GM19397 (cell line): ENCODE measurements around the gene SPARC.
"Not testable (repeated sequence)": the region's sequence is repeated elsewhere in the genome, so short reads cannot be mapped to it uniquely, and the experiment has no call there.

Experiments used
- ATAC-seq: cut with Tn5 transposase; IDR thresholded peaks from one replicate; pipeline ENCODE4 v1.9.1; 2021; ENCODE audit warnings: mild to moderate bottlenecking, moderate library complexity; ENCODE audit not compliant: unreplicated experiment

Gene SPARC

DNA sequence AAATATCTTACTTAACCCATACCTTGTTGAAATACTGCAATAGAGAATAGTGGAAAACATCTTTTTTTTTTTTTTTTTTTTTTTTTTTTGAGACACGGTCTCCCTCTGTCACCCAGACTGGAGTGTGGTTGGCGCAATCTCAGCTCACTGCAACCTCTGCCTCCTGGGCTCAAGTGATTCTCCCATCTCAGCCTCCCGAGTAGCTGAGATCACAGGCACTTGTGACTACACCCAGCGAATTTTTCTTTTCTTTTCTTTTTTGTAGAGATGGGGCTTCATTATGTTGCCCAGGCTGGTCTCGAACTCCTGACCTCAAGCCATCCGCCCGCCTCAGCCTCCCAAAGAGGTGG is 6.6 kb downstream of the SPARC start:
- not testable (repeated sequence) for ATAC-seq

DNA sequence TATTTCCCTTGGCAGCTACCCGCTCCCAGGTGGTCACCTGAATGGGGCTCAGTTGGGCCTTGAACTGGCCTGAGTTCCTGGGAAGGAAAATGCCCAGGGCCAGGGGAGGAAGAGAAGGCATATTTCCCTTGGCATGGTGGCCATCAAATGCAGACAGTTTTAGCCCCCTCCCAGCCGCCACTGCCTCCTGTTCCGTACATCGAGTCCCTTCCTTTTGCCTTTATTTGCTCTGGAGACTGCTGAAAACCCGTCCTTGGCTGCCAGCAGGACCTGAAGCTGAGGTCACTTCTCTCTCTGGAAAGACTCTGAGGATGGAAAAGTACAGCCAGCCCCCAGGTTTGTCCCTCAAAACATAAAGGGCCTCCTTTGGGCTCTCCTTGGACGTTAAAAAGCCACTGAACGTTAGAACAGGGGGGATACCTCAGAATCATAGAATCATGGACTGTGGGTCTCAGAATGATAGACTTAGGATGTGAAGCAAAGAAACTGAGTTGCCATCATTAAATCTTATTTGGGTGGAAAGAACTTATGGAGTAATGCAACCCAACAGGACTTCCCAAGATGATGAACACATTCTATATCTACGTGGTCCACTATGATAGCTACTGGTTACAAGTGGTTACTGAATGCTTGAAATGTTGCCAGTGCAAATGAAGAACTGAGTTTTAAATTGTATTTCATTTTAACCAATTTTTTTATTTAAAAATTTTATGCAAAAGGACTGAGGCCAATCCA is 7.1 kb downstream of the SPARC start:
- no peak for ATAC-seq

DNA sequence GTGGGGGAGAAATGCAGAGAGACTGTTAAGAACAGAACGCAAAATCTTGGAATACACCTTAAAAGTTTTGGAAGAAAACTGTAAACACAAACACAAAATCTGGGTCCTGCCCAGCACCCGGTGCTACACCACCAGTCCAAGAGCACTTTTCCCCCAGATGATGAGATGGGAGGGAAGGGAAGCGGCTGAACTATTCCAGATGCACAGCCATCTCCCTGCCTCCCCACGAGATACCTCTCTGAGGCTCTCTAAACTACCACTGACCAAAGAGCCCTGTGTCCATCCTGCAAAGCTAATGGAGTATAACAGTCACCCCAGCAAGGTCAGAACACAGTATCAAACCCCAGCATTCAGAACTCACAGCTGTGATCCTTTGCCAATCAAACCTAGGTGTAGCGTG is 8.0 kb downstream of the SPARC start:
- ATAC-seq, result no peak

DNA sequence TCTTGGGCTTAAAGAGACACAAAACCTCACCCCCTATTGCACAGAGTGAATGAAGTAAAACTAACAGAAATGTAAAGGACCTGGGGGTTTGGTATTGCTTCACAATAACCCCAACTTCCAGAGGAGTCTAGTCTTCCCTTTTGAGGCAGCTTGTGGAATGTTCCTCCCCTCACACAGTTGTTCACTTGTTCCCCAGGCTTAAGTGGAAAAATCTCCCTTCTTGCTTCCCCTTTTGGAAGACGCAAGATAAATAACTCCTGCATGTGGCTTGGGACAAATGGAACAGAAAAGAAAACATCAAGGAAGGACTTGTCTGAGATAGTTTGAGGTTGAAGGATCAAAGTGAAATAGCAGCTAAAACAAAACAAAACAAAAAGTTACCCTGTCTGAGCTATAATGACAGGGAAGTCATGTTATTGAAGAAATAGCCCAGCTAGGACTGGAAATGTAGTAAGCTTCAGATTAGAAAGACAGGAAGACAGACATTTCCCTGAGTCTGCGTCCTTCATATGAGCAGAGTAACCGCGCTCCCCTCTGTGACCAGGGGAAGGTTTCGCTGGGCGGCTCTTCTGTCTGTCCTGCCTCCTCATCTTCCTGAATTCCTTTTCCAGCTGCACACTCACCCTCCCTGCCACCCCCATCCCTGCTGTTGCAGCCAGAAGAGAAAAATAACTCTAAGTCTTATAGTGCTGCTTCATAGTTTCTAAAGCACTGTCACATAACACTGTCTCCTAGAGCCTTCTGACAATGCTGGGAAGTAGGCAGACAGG is 8.8 kb downstream of the SPARC start:
- no peak for ATAC-seq

DNA sequence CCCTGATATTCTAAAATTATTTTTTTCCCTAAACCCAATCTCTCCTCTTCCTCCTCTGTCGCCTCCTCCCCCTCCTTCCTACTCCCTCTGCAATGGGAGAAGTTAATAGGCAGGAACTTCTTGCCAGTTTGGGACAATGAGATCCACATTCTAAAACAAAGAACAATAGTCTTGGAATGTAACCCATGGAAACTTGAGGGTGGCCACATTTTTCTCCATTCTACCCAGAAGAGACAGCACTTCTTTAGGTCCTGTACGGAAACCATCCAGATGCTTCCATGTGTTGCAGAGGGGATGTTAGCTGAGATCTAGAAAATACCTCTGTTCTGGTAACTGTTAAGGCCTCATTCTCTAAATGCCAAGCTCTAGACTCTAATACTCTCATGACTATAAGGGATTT is 10.0 kb downstream of the SPARC start:
- no peak for ATAC-seq

- no peak for ATAC-seq
These were observed 10.4 kb downstream of the SPARC start for GRCh38 chr5:151676314-151676712.

DNA sequence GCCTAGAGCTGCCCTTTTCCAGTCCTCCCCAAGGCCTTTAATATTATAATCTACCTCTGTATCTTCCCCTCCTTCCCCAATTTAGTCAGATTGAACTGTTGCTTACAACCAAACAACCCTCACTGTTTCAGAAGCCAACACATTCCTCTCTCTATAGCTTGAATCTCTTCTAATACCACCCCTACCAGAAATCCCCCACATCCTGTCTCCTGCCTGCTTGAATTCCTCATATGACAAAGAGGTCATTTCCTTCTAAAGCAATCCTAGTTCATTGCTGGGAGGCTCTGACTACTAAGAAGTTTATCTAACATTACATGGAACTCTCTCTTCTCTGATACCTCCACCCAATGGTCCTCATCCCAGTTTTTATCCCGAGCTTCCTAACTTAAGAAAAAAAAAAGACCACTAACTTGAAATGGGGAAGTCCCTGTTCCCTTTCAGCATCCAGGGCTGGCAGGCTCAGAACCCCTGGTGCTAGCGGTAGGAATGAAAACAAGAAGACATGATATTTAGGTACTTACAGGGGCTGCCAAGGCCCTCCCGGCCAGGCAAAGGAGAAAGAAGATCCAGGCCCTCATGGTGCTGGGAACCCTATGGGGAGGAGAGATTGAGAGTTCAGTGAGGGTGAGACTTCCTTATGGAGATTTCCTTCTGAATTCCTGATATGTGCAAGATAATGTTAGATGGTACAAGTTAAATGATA is 11.0 kb downstream of the SPARC start:
- ATAC-seq, result no peak

DNA sequence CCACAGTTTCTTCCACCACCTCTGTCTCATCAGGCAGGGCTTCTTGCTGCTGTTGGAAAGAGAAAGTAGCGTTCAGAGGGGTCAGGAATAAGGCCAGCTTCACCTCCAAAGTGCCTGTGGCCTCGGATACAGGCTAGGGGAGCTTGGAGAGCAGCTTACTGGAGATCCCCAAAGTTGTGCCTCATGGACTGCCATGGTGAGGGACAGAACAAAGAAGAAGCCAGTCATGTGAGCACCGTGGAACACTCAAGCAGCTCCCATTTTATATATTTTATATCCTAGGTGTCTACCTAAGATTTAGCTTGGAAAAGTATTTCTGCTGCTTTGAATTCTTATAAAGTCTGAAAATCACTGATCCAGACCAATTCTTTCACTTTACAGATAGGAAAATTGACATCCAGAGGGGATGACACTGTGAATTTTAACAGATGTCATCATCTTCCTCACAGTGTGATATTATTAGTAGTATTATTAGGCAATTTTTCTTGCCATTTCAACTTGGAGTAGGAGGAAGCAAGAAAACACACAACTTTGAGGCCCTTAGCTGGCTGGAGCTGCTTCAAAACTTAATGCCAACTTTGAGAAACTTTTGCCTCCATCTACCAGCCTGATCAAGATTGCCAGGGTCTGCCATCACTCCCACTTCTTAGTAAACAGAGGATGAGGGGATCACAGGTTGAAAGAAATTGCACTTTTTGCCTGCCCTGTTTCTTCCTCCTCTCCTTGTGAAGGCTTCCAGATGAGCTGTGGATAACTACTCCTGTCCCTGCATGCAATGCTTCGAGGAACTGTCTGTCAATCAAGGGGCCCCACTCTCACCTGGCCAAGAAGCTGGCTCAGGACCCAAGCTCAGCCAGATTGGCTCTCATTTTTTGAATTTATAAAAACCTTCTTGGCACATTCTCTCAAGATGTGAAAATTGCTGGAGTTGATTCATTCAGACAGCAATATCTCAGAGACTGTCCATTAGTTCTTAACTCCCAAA is 11.8 kb downstream of the SPARC start:
- ATAC-seq, result no peak

DNA sequence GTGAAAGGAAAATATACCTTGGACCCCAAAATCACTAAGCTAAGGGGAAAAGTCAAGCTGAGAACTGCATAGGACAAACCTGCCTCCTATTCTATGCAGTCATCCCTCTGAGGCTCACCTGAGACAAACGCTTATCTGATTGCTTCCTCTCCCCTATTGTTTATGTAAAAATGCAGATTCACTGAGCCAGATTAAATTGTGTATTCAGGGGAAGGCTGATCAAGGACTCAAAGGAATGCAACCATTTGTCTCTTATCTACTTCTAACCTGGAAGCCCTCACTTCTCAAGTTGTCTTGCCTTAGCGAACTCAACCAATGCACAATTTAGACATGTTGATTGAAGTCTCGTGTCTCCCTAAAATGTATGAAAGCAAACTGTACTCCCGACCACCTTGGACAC is 13.3 kb downstream of the SPARC start:
- ATAC-seq, result no peak

DNA sequence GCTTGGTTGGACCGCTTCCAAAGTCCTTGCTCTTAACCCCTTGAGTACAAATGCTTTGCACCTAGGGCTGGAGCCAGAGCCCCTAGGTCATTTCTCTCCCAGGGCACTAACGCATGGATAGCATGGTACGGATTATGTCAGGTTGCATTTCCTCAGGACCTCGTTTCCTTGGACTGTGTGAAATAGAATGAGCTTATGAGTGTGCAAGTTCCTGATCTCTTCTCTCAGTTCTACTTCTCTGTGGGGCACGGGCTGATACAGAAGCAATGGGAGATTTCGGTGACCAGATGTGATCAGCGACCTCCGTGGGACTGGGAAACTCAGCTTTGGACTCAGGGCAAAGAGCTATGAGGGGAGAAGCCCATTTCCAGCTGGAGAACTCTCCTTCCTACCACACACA is 14.2 kb downstream of the SPARC start:
- no peak for ATAC-seq

DNA sequence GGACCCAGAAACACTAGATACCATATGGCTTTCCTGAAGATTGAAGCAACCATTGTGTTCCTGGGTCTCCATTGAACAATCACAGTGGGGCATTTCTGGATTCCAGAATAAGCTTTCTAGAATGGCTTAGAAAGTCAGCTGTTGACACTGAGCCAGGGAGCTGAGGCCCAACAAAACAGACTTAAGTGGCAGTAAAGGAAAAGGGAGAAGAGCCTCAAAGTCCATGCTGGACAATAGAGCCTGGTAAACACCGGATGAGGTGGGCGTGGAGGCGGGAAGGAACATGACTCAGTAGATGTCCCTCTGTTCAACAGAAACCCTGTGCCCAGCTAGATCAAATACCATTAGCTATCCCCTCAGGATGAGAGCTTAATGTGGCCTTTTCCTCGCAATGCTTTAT is 14.8 kb downstream of the SPARC start:
- no peak for ATAC-seq

GRCh38 chr5:151670953-151671636 is 15.6 kb downstream of the SPARC start:
- ATAC-seq, result no peak

GRCh38 chr5:151670083-151670686 is 16.5 kb downstream of the SPARC start:
- ATAC-seq, result no peak

GRCh38 chr5:151667083-151667482 is 19.6 kb downstream of the SPARC start:
- no peak for ATAC-seq

- no peak for ATAC-seq
These were observed 21.1 kb downstream of the SPARC start for GRCh38 chr5:151665613-151666012.

DNA sequence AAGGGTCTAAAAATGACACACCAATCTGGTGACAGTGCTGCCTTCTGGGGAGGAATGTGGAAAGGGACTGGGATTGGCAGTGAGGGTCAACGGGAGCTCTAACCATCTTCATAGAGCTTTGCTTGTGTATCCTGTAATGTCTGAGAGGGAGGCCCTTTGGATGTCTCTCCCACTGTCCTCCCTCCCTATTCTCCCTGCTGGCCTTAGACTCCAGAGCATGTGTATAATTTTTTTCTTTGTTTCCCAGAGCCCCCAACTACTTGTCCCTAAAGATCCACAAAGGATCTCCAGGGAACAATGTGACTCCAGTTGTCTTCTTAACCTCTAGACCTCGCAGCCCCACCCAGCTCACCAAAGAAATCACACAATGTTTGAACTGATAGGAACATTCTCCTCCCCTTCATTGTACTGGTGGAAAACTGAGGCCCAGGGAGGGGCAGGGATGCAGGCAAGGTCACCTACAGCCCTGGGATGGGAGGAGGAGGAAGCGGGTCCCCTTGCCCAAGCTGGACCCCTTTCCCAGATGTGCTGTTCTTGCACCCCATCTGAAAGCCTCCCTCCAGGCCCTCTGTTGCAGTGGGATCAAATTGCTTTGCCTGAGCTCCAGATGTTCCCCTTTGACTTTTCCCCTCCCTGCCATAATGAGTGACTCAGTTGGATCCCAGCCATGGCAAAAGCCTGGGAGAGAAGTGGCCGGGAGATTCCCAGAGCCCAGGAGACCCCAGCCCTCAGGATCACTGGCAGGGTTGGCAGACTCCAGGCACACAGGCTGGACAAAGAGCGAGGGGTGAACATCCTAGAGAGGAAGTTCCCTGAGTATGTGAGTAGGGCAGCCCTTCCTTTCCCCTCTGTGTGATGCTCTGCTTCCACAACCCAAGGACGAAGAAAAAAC is 21.8 kb downstream of the SPARC start:
- no peak for ATAC-seq

DNA sequence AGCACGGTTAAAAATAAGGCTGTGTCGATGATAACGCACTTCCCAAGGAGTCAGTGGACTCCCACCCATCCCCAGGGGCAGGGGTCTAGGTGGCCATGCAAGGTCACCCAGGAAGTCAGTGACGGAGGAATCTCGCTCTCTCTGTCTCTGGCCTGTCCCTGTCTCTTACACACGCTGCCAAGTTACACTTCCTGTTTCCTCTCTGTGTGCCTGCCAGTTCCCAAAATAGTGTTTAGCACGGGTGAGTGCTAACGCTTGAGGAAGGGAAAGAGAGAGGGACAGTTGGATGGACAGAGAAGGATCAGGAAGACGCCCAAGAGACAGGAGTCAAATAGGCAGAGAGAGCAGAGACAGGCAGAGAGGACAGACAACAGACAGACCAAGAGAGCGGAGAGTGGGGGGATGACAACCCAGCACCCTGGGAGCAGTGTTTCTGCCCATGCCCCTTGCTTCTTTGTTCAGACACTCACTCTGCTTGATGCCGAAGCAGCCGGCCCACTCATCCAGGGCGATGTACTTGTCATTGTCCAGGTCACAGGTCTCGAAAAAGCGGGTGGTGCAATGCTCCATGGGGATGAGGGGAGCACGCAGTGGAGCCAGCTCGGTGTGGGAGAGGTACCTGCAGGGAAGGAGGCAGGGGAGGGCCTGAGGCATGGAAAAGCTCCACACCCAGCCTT is 23.0 kb downstream of the SPARC start:
- no peak for ATAC-seq

DNA sequence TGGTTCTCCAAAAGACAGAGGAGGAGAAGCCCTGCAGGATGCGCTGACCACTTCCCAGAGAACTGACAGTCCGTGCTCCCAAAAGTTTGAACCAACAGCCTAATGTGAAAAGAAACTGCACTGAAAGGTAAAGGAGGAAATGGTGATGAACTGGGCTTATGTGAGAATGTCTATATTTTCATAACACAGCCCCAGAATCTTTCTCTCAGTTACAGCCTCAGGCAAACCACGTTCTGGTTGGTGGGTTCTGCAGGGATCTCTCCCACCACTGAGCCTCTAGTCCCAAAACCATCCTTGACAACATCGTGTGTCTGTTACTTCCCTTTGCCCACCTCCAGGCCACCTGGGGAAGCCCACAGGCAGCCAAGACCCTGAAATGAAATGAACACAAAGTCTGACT is 23.9 kb downstream of the SPARC start:
- no peak for ATAC-seq
